ENCODE data around the gene PRMT3.

GRCh38 chr11:20459865-20460264 is 72.3 kb downstream of the PRMT3 start:
- TF ChIP-seq CTCF (conservative IDR thresholded peaks at IDR 0.05) = no peak
- TF ChIP-seq EZH2 (IDR thresholded peaks at IDR 0.05; ENCODE audit: low read depth) = no peak

Data from PC-9 (cell line).